GM12878 (cell line): Measurements from ENCODE around the gene NEK7.

Experiments
- CTCF ChIP-seq, 3 experiments: IDR thresholded peaks in 2 of 3; conservative IDR thresholded peaks in 1 of 3; 2 replicates each; pipeline ENCODE4 v1.5.1; 2011; ENCODE audit warnings: low read depth in 3 of 3, low read length in 3 of 3, mild to moderate bottlenecking in 3 of 3, control low read depth in 2 of 3, moderate library complexity in 2 of 3, inconsistent platforms in 1 of 3, mixed read lengths in 1 of 3; ENCODE audit not compliant: control insufficient read depth in 2 of 3, insufficient read depth in 1 of 3; ENCODE audit errors: extremely low read depth in 1 of 3
- POLR2A ChIP-seq: IDR thresholded peaks from 2 replicates; pipeline ENCODE4 v1.6.1; 2011; ENCODE audit warnings: low read depth, mild to moderate bottlenecking, low read length

- peak; percentile 39 to 50 (median 45); a peak in 4 of 6 replicates for TF ChIP-seq CTCF (IDR thresholded peaks at IDR 0.05 in 2 of 3, conservative IDR thresholded peaks at IDR 0.05 in 1 of 3; ENCODE audit: control insufficient read depth in 2 of 3, extremely low read depth in 1 of 3, insufficient read depth in 1 of 3, low read depth in 3 of 3, low read length in 3 of 3)
- TF ChIP-seq POLR2A = no peak
Measured at GRCh38 chr1:198359024-198359653, 202.3 kb downstream of the NEK7 start.
